DOHH2 (cell line): Measurements from ENCODE around the gene RPS8.

ENCODE experiments used
- CTCF ChIP-seq: fragments of 200-600 bp; sonication (generic); IDR thresholded peaks from one replicate; pipeline ENCODE4 v1.5.1; 2014; ENCODE audit warnings: antibody characterized with exemption, mild to moderate bottlenecking, low read depth, low read length; ENCODE audit not compliant: poor library complexity, severe bottlenecking
- EZH2phosphoT487 ChIP-seq: fragments of 200-600 bp; sonication (generic); IDR thresholded peaks from 2 replicates; pipeline ENCODE4 v1.6.1; 2017; ENCODE audit warnings: borderline replicate concordance, mild to moderate bottlenecking, antibody characterized with exemption, low read length, moderate library complexity, mixed read lengths

DNA sequence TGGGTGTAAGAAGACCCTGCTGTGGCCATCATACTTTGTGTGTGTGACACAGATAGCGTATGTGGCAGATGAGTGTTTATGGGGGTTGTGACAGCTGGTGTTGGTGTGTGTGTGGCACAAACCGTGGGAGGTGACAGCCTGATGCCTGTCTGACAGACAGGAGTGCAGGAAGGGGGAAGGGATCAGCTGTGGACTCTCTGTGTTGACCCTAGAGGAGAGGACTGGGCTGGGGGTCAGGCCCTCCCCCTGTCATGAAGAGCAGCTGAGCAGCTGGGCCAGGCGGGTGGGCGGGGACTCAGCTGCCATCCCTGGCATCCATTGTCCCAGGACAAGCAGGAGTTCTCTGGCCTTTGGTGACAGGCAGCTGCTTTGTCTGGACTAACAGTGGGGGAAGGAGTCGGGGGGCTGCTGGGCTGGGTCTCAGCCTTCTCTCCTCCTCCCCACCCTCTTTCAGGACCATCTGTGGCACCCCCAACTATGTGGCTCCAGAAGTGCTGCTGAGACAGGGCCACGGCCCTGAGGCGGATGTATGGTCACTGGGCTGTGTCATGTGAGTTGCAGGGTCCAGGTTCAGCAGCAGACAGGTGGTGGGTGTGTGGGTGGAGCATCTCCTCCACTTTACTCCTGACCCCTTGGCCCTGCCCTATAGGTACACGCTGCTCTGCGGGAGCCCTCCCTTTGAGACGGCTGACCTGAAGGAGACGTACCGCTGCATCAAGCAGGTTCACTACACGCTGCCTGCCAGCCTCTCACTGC is 27.1 kb downstream of the RPS8 start:
- TF ChIP-seq CTCF (no peak), EZH2phosphoT487 (no peak)
